Testis (tissue), 2 donors: ENCODE results near the gene PASD1.

Experiments
- POLR2A ChIP-seq: fragments of 450-650 bp; IDR thresholded peaks from one replicate; pipeline ENCODE4 v1.6.1; 2017; ENCODE audit warnings: antibody characterized with exemption, mild to moderate bottlenecking, moderate library complexity
- TF ChIP-seq, protein P1 (sequence below), 3 experiments: fragments of 450-650 bp in 2 of 3; fragments of 200-600 bp in 1 of 3; sonication (generic) in 1 of 3; IDR thresholded peaks; one replicate each; pipeline ENCODE4 v1.5.1; 2016 to 2019; ENCODE audit warnings: antibody characterized with exemption in 3 of 3, mild to moderate bottlenecking in 2 of 3, moderate library complexity in 1 of 3

DNA sequence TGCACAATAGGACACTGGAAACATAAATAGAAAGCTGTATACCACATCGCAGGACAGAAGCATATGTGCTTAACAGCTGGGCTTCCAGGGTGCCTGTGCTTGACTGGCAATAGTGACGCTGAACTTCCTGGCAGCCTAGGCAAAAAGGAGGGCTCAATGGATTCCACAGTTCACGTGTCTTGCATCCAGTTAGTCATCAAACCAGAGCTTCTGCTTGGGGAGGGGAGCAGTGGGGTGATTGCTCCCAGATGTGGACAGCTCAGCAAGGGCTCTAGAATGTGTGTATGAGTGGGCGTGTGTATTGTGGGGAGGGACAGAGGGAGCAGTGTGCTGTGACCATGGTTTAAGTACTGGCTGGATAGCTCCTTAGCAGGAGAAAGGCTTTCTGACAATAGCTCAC, 134.0 kb downstream of the PASD1 start:
- TF ChIP-seq, protein P1, sequence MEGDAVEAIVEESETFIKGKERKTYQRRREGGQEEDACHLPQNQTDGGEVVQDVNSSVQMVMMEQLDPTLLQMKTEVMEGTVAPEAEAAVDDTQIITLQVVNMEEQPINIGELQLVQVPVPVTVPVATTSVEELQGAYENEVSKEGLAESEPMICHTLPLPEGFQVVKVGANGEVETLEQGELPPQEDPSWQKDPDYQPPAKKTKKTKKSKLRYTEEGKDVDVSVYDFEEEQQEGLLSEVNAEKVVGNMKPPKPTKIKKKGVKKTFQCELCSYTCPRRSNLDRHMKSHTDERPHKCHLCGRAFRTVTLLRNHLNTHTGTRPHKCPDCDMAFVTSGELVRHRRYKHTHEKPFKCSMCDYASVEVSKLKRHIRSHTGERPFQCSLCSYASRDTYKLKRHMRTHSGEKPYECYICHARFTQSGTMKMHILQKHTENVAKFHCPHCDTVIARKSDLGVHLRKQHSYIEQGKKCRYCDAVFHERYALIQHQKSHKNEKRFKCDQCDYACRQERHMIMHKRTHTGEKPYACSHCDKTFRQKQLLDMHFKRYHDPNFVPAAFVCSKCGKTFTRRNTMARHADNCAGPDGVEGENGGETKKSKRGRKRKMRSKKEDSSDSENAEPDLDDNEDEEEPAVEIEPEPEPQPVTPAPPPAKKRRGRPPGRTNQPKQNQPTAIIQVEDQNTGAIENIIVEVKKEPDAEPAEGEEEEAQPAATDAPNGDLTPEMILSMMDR (IDR thresholded peaks at IDR 0.05) = no peak
- no peak for TF ChIP-seq POLR2A
